Fibroblast of mammary gland (primary cell): Measurements from ENCODE around the gene NTNG1.

ENCODE experiments used
- DNase-seq: peaks from one replicate; pipeline ENCODE4 v3.0.0-alpha.2; 2010; ENCODE audit warnings: low read depth
- H3K4me3 ChIP-seq: 2 replicates; pipeline ENCODE4 v1.5.1; 2011; ENCODE audit warnings: low read depth, mild to moderate bottlenecking, low read length, moderate library complexity; ENCODE audit not compliant: control insufficient read depth
- TF ChIP-seq, protein P1 (sequence below): conservative IDR thresholded peaks from 2 replicates; pipeline ENCODE4 v1.5.1; 2011; ENCODE audit warnings: low read depth, low read length, inconsistent platforms; ENCODE audit not compliant: control insufficient read depth, insufficient read depth

NTNG1 gene

GRCh38 chr1:107365527-107366240, 224.8 kb downstream of the NTNG1 start:
- TF ChIP-seq, protein P1, sequence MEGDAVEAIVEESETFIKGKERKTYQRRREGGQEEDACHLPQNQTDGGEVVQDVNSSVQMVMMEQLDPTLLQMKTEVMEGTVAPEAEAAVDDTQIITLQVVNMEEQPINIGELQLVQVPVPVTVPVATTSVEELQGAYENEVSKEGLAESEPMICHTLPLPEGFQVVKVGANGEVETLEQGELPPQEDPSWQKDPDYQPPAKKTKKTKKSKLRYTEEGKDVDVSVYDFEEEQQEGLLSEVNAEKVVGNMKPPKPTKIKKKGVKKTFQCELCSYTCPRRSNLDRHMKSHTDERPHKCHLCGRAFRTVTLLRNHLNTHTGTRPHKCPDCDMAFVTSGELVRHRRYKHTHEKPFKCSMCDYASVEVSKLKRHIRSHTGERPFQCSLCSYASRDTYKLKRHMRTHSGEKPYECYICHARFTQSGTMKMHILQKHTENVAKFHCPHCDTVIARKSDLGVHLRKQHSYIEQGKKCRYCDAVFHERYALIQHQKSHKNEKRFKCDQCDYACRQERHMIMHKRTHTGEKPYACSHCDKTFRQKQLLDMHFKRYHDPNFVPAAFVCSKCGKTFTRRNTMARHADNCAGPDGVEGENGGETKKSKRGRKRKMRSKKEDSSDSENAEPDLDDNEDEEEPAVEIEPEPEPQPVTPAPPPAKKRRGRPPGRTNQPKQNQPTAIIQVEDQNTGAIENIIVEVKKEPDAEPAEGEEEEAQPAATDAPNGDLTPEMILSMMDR: no peak
- no peak for DNase-seq
- H3K4me3 ChIP-seq: no peak overlapping the region

DNA sequence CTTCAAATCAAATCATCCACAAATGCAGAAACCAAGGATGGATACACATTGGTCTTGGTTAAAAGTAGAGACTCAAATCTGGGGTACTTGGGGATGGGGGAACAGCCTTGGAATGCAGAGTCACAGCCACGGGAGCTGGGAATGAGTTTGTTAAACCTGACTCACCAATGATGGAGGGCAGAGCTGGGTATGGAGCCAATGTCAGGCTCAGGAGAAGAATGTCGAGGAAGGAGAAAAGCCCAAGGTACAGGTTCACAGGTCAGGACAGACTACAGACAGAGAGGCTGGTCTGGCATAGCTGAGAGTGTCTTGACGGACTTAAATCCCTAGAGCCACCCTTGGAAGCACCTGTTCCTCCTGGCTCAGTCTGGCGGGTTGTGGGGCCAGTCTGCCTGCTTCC, 237.6 kb downstream of the NTNG1 start:
- H3K4me3 ChIP-seq: no peak overlapping the region
- TF ChIP-seq, protein P1: no peak
- DNase-seq: no peak

- TF ChIP-seq, protein P1: no peak
- no peak for DNase-seq
- no peak overlapping the region for H3K4me3 ChIP-seq
Measured at GRCh38 chr1:107378866-107379265, 238.0 kb downstream of the NTNG1 start.

GRCh38 chr1:107379826-107380225, 239.0 kb downstream of the NTNG1 start:
- H3K4me3 ChIP-seq: no peak overlapping the region
- DNase-seq: no peak
- TF ChIP-seq, protein P1: no peak

DNA sequence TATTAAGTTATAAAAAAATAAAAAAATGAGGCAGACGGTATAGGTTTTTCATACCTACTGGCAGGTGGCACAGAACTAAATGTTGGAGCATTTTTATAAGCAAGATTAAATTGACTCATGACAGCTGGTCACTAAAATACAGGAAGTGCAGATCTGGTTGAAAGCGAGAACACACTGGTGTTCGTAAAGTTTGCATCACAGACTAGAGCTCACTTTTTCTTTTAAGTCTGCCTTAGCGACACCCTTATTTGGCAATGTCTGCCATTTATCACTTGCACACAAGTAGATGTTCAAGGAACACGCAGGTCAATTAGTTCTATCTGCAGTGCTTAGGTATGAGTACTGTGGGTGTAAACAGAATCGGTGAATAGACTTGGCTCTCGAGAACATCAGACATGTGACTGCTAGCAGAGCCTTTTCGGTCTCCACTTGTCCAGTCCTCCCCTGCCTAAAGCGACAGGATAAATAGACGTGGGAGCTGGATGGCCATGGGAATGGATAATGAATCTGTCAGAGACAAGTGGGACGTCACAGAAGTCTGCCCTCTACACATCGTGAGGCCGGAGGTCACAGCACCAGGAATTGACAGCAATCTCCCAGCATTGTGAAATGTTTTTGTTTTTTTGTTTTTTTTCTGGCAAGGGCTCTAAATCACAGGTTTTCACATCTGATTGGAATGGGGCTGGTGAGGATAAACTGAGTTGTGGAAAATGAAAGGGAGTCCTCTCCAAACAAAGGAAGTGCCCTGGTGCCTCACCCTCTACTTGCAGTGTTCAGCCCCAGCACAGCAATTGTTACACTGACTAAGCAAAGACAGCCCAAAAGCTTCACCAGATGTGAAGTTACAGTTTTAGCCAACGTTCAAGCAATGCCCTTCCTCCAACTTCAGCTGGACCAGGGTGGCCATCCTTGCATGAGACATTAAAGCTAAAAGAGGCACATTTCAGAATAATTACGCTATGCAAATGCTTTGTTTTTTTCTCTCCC, 248.9 kb downstream of the NTNG1 start:
- DNase-seq: no peak
- TF ChIP-seq, protein P1: no peak
- no peak overlapping the region for H3K4me3 ChIP-seq

DNA sequence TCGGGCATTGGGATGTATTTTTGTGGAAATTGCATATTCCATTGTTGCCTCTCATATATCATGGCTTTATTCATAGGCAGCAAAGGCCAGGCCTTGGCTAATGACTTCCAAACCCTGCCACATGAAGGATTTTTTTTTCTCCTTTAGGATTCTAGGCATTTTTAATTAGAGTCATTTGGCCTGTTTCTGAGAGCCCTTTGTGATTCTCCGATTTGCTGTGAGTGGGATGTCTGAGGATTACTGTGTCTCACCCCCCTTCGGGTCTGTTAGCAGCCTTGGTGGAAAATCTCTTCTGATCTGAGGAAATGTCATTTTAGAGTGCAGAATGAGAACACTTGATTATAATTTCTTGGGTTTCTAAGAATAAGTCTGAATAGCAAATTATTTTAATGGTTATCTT, 253.5 kb downstream of the NTNG1 start:
- no peak for DNase-seq
- no peak overlapping the region for H3K4me3 ChIP-seq
- TF ChIP-seq, protein P1: no peak
